Esophagus squamous epithelium (tissue), 5 donors: ENCODE measurements around the gene PAIP2. TPM values are rescaled to one million over a fixed set of nuclear protein-coding genes. Genes with fewer than 3 reads are reported as not detected.

Source experiments
- DNase-seq: peaks from one replicate; lab custom pipeline; 2025; lab: John Stamatoyannopoulos, UW
- H3K27ac ChIP-seq, 4 donors: fragments of 200-600 bp; sonication (generic); one replicate each; pipeline ENCODE4 v1.5.1; 2016 to 2019; ENCODE audit warnings: mild to moderate bottlenecking in 1 of 4
- H3K27me3 ChIP-seq, 4 donors: fragments of 200-600 bp; sonication (generic); 1 replicate in 3 of 4; 2 replicates in 1 of 4; pipeline versions ENCODE4 v1.5.1 to v1.6.0; 2017 to 2021; ENCODE audit warnings: antibody characterized with exemption in 1 of 4
- H3K36me3 ChIP-seq, 3 donors: fragments of 200-600 bp; sonication (generic); one replicate each; pipeline ENCODE4 v1.5.1; 2016 to 2019
- H3K4me1 ChIP-seq, 3 donors: fragments of 200-600 bp; sonication (generic); one replicate each; pipeline ENCODE4 v1.5.1; 2017 to 2019
- H3K4me3 ChIP-seq, 4 donors: fragments of 200-600 bp; sonication (generic); 1 replicate in 3 of 4; 2 replicates in 1 of 4; pipeline ENCODE4 v1.5.1; 2016 to 2019; ENCODE audit warnings: mild to moderate bottlenecking in 2 of 4, moderate library complexity in 1 of 4
- H3K9me3 ChIP-seq, 3 donors: fragments of 200-600 bp; sonication (generic); one replicate each; pipeline ENCODE4 v1.5.1; 2016 to 2019
- CTCF ChIP-seq, 6 experiments: fragments of 450-650 bp in 4 of 6; fragments of 200-600 bp in 2 of 6; sonication (generic) in 2 of 6; IDR thresholded peaks; one replicate each; pipeline ENCODE4 v1.5.1; 2016 to 2019; ENCODE audit warnings: antibody characterized with exemption in 6 of 6, mild to moderate bottlenecking in 4 of 6, moderate library complexity in 4 of 6
- POLR2A ChIP-seq, 4 donors: fragments of 450-650 bp; IDR thresholded peaks; one replicate each; pipeline ENCODE4 v1.6.1; 2017; ENCODE audit warnings: antibody characterized with exemption in 4 of 4, mild to moderate bottlenecking in 4 of 4, moderate library complexity in 3 of 4
- WGBS, 2 donors: methylation state at CpG; one replicate each; pipeline ENCODE4 v1.1.5; 2018; 5-methylcytosine and 5-hydroxymethylcytosine counted together
- intact Hi-C: fragments of 100-400 bp; cut with DNase I; formaldehyde crosslinking; loops from one replicate; pipeline ENCODE4 v1.15.0; 2022
- total RNA-seq, 4 donors: library from RNA; depleted of rRNA; stranded (reverse); fragments of >200 nt; gene quantifications; one replicate each; pipeline ENCODE4 v1.1.0, GENCODE V29; 2016
- donor health status: DM: yes; HTN: yes; CAD: no.

PAIP2 gene
- total RNA-seq, 4 donors from 2014 or later = 33.7 to 69.0 (median 57.6) TPM

- TF ChIP-seq POLR2A (IDR thresholded peaks at IDR 0.05) = no peak
- no peak for TF ChIP-seq CTCF (IDR thresholded peaks at IDR 0.05)
- H3K27me3 ChIP-seq = no peaks in the 10 kb centered on the region
- 55 to 66% methylated on average over 6 of the region's 6 CpGs for WGBS, 2 donors
- DNase-seq = no peak
- H3K4me1 ChIP-seq = peaks cover 8 to 41% (median 17%) of the 10 kb centered on the region in 3 donors
- H3K27ac ChIP-seq = no peak overlapping the region
- intact Hi-C loops = no loop called here
- no peaks in the 10 kb centered on the region for H3K36me3 ChIP-seq
- H3K4me3 ChIP-seq = no peak overlapping the region
- no peaks in the 10 kb centered on the region for H3K9me3 ChIP-seq
Measured at GRCh38 chr5:139410121-139410992, 68.7 kb downstream of the PAIP2 start.

GRCh38 chr5:139410993-139411828, 69.6 kb downstream of the PAIP2 start:
- WGBS, 2 donors = 87 to 91% methylated on average over 17 of the region's 17 CpGs
- no peaks in the 10 kb centered on the region for H3K36me3 ChIP-seq
- no peak overlapping the region for H3K4me3 ChIP-seq
- TF ChIP-seq POLR2A (IDR thresholded peaks at IDR 0.05) (no peak), CTCF (IDR thresholded peaks at IDR 0.05) (no peak)
- intact Hi-C loops = no loop called here
- H3K27ac ChIP-seq = no peak overlapping the region
- peaks cover 10 to 49% (median 26%) of the 10 kb centered on the region in 3 donors for H3K4me1 ChIP-seq
- H3K27me3 ChIP-seq = no peaks in the 10 kb centered on the region
- no peak for DNase-seq
- no peaks in the 10 kb centered on the region for H3K9me3 ChIP-seq

GRCh38 chr5:139413153-139413552, 71.5 kb downstream of the PAIP2 start:
- H3K36me3 ChIP-seq = no peaks in the 10 kb centered on the region
- H3K4me3 ChIP-seq = no peak overlapping the region
- DNase-seq = no peak
- H3K4me1 ChIP-seq = peaks cover 18 to 49% (median 45%) of the 10 kb centered on the region in 3 donors
- H3K27me3 ChIP-seq = no peaks in the 10 kb centered on the region
- no peak overlapping the region for H3K27ac ChIP-seq
- intact Hi-C loops = no loop called here
- TF ChIP-seq CTCF (IDR thresholded peaks at IDR 0.05) (no peak), POLR2A (IDR thresholded peaks at IDR 0.05) (no peak)
- 94 to 98% methylated on average over 6 of the region's 6 CpGs for WGBS, 2 donors
- H3K9me3 ChIP-seq = no peaks in the 10 kb centered on the region

GRCh38 chr5:139413963-139414362, 72.3 kb downstream of the PAIP2 start:
- Histone ChIP-seq H3K36me3 (peaks cover 0 to 2% (median 0%) of the 10 kb centered on the region in 3 donors), H3K9me3 (no peaks in the 10 kb centered on the region), H3K27me3 (no peaks in the 10 kb centered on the region), H3K4me3 (no peak overlapping the region), H3K4me1 (peaks cover 18 to 57% (median 46%) of the 10 kb centered on the region in 3 donors), H3K27ac (peak overlapping the region; percentile 12 to 85 (median 76))
- intact Hi-C loops = no loop called here
- no peak for TF ChIP-seq CTCF (IDR thresholded peaks at IDR 0.05)
- no peak for DNase-seq
- WGBS, 2 donors = 38 to 52% methylated on average over 6 of the region's 6 CpGs
